AG04450 (cell line): ENCODE data around the gene NELFE. TPM values are rescaled to one million over a fixed set of nuclear protein-coding genes. Genes with fewer than 3 reads are reported as not detected.
A peak's percentile ranks its signal among the peaks of the same experiment; 100 is the strongest.

Source experiments
- CTCF ChIA-PET: fragments of 300-600, 350-600 bp; formaldehyde crosslinking; extraction: SDS; loops from one replicate; lab custom pipeline; 2022; ENCODE audit warnings: antibody characterized with exemption, inconsistent platforms; lab: Charles Lee
- POLR2A ChIA-PET: fragments of 350-600 bp; formaldehyde crosslinking; extraction: SDS; loops from one replicate; lab custom pipeline; 2021; ENCODE audit warnings: antibody characterized with exemption, inconsistent platforms; lab: Yijun Ruan, JAX
- DNase-seq: peaks from one replicate; pipeline ENCODE4 v3.0.0-alpha.2; 2011; ENCODE audit warnings: low read depth, low spot score
- H3K27ac ChIP-seq: one replicate; pipeline ENCODE4 v1.5.1; 2012; ENCODE audit warnings: low read depth, low read length, control low read depth
- H3K27me3 ChIP-seq: one replicate; pipeline ENCODE4 v1.6.0; 2012; ENCODE audit warnings: low read length; ENCODE audit not compliant: control insufficient read depth, insufficient read depth
- H3K4me3 ChIP-seq: 2 replicates; pipeline ENCODE4 v1.5.1; 2011; ENCODE audit warnings: mild to moderate bottlenecking, low read depth, low read length, control low read depth
- H3K9me3 ChIP-seq: 2 replicates; pipeline ENCODE4 v1.5.1; 2012; ENCODE audit warnings: low read length; ENCODE audit not compliant: control insufficient read depth, insufficient read depth
- CTCF ChIP-seq: IDR thresholded peaks from 2 replicates; pipeline ENCODE4 v1.5.1; 2011; ENCODE audit warnings: low read depth, low read length, control low read depth, inconsistent platforms
- polyA plus RNA-seq: library from polyadenylated mRNA; depleted of rRNA; stranded (reverse); fragments of >200 nt; gene quantifications from 2 replicates; pipeline ENCODE4 v1.2.3, GENCODE V29; 2011

The NELFE gene
- polyA plus RNA-seq, 1 experiment: 51.4 TPM

GRCh38 chr6:31946370-31946885 is 12.3 kb downstream of the NELFE start:
- ChIA-PET CTCF (no interaction called here), POLR2A (interaction anchor here (0.6 to 1.1 kb wide), 2 partner anchors 44 to 101 kb away, joined by 3 to 4 read pairs; no protein-coding TSS in a partner anchor)
- no peak overlapping the region; the same call in 1 of the 2 replicates for H3K4me3 ChIP-seq
- no peak for DNase-seq
- no peak for TF ChIP-seq CTCF
- H3K9me3 ChIP-seq: no peaks in the 10 kb centered on the region; the same call in 1 of the 2 replicates
- H3K27ac ChIP-seq: peak overlapping the region; percentile 83
- no peaks in the 10 kb centered on the region for H3K27me3 ChIP-seq

GRCh38 chr6:31945507-31946369 is 13.0 kb downstream of the NELFE start, which contains the start of gene CFB:
TSS of gene CFB (plus strand) at chr6:31946095. CDS start at chr6:31946222, 127 bp downstream.
- H3K9me3 ChIP-seq: no peaks in the 10 kb centered on the region; the same call in 1 of the 2 replicates
- ChIA-PET CTCF (interaction anchor here (0.6 kb wide), 1 partner anchor 1603 kb away, joined by 3 read pairs; no protein-coding TSS in a partner anchor), POLR2A (interaction anchor here (0.6 to 1.3 kb wide), 6 partner anchors 13 to 101 kb away, joined by 3 to 9 read pairs (median 4); partner anchors contain the start of genes EHMT2 and SKIC2)
- H3K4me3 ChIP-seq: peak within 1 kb of the TSS; percentile 43
- TF ChIP-seq CTCF: no peak
- peak; percentile 46 for DNase-seq
- H3K27ac ChIP-seq: peak within 1 kb of the TSS; percentile 83
- no peaks in the 10 kb centered on the region for H3K27me3 ChIP-seq

- CTCF ChIA-PET: interaction anchor here (0.6 kb wide), 1 partner anchor 1603 kb away, joined by 3 read pairs; no protein-coding TSS in a partner anchor
Observed at GRCh38 chr6:31945154-31945506, 13.6 kb downstream of the NELFE start.

GRCh38 chr6:31943742-31944141 is 15.0 kb downstream of the NELFE start:
- DNase-seq: no peak
- TF ChIP-seq CTCF: no peak
- ChIA-PET POLR2A (no interaction called here), CTCF (interaction anchor here (1.5 kb wide), 1 partner anchor 9 kb away, joined by 5 read pairs; no protein-coding TSS in a partner anchor)
- H3K4me3 ChIP-seq: no peak overlapping the region
- no peaks in the 10 kb centered on the region; the same call in 1 of the 2 replicates for H3K9me3 ChIP-seq
- H3K27me3 ChIP-seq: no peaks in the 10 kb centered on the region
- no peak overlapping the region for H3K27ac ChIP-seq

More at GRCh38 chr6:31945154-31945506, 13.6 kb downstream of the NELFE start:
- DNase-seq: no peak
- Histone ChIP-seq H3K9me3 (no peaks in the 10 kb centered on the region; the same call in 1 of the 2 replicates), H3K27ac (peak overlapping the region; percentile 83), H3K27me3 (no peaks in the 10 kb centered on the region), H3K4me3 (no peak overlapping the region)
- POLR2A ChIA-PET: interaction anchor here (0.7 to 1.3 kb wide), 5 partner anchors 14 to 48 kb away, joined by 3 to 9 read pairs (median 4); partner anchors contain the start of genes EHMT2 and SKIC2
- no peak for TF ChIP-seq CTCF
